ACC112 (cell line): ENCODE results near the gene GALNT4.

ENCODE experiments used
- H2AFZ ChIP-seq: fragments of 200-600 bp; sonication (generic); one replicate; pipeline ENCODE4 v1.6.0; 2017; ENCODE audit warnings: antibody characterized with exemption, low read length; ENCODE audit not compliant: unreplicated experiment
- H3K27ac ChIP-seq: fragments of 200-600 bp; sonication (generic); 2 replicates; pipeline ENCODE4 v1.5.1; 2014; ENCODE audit warnings: low read depth, mild to moderate bottlenecking, antibody characterized with exemption, low read length, moderate library complexity
- H3K27me3 ChIP-seq: fragments of 200-600 bp; sonication (generic); 2 replicates; pipeline ENCODE4 v1.6.1; 2014; ENCODE audit warnings: mild to moderate bottlenecking, antibody characterized with exemption, low read length, moderate library complexity, mixed read lengths; ENCODE audit not compliant: insufficient read depth
- H3K36me3 ChIP-seq: fragments of 200-600 bp; sonication (generic); 2 replicates; pipeline ENCODE4 v1.6.1; 2016; ENCODE audit warnings: mild to moderate bottlenecking, antibody characterized with exemption, low read length, moderate library complexity, mixed read lengths; ENCODE audit not compliant: insufficient read depth
- H3K4me1 ChIP-seq: fragments of 200-600 bp; sonication (generic); one replicate; pipeline ENCODE4 v1.6.1; 2016; ENCODE audit warnings: low read length, mixed read lengths; ENCODE audit not compliant: insufficient read depth, unreplicated experiment, control insufficient read depth
- H3K4me3 ChIP-seq: fragments of 200-600 bp; sonication (generic); 2 replicates; pipeline ENCODE4 v1.5.1; 2014; ENCODE audit warnings: mild to moderate bottlenecking, low read depth, low read length
- H3K79me2 ChIP-seq: fragments of 200-600 bp; sonication (generic); one replicate; pipeline ENCODE4 v1.6.0; 2016; ENCODE audit warnings: low read length; ENCODE audit not compliant: control insufficient read depth, unreplicated experiment, insufficient read depth

Gene GALNT4

GRCh38 chr12:89474615-89475014, 50.0 kb downstream of the GALNT4 start:
- Histone ChIP-seq H2AFZ (no peak overlapping the region), H3K27ac (no peak overlapping the region), H3K4me1 (peaks cover 11% of the 10 kb centered on the region), H3K79me2 (no peaks in the 10 kb centered on the region), H3K36me3 (no peaks in the 10 kb centered on the region), H3K27me3 (no peaks in the 10 kb centered on the region), H3K4me3 (no peak overlapping the region)
